Measurements from ENCODE around the gene ZNF174.
A peak's percentile ranks its signal among the peaks of the same experiment; 100 is the strongest.

The ZNF174 gene

DNA sequence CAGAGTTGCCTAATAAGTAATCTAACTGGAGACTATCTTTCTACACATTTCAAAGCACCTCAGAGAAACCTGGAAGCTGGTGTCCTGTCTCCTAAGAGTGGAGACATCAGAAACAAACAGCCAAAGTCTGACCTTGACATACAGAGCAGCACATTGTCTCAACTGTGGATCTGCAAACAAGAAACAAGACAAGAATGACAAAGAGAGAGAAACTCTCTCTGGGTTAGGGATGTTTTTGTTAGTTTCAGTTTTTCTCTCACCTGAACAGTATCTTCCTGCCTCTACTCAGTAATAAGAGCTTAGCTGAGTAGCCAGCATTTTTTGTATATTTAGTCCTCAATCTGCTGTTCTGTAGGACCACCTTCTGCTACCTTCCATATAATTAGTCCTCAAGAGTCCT lies 33.4 kb downstream of the ZNF174 start:
- in situ Hi-C loops (cut with HindIII; ENCODE audit: low sequenced_read_pairs), result no loop called here
- no peak for DNase-seq (ENCODE audit: low read depth)
- no peak for TF ChIP-seq CTCF (IDR thresholded peaks at IDR 0.05; ENCODE audit: low read depth, low read length, missing control alignments)
- H3K4me3 ChIP-seq (ENCODE audit: low read depth, low read length), result no peak overlapping the region

GRCh38 chr16:3439637-3440036 lies 38.6 kb downstream of the ZNF174 start:
- no peak overlapping the region for H3K4me3 ChIP-seq (ENCODE audit: low read depth, low read length)

GRCh38 chr16:3443108-3444031 lies 42.4 kb downstream of the ZNF174 start, which contains the start of the genes NAA60 and ZNF597:
Gene NAA60 (plus strand): TSS chr16:3443680. CDS start chr16:3476228, 32,548 bp downstream.
Gene ZNF597 (minus strand): TSS chr16:3443504. CDS start chr16:3443153, 351 bp downstream.
- peak within 1 kb of the TSS; percentile 63 for H3K4me3 ChIP-seq (ENCODE audit: low read depth, low read length)
- no peak for TF ChIP-seq CTCF (IDR thresholded peaks at IDR 0.05; ENCODE audit: low read depth, low read length, missing control alignments)
- DNase-seq (ENCODE audit: low read depth), result peak; percentile 84
- in situ Hi-C loops (cut with HindIII; ENCODE audit: low sequenced_read_pairs), result loop anchor here (10.0 kb wide), 1 partner anchor 61 kb away; the partner anchor contains the start of gene CLUAP1

More at GRCh38 chr16:3439637-3440036, 38.6 kb downstream of the ZNF174 start:
- no peak for TF ChIP-seq CTCF (IDR thresholded peaks at IDR 0.05; ENCODE audit: low read depth, low read length, missing control alignments)
- DNase-seq (ENCODE audit: low read depth), result no peak
- in situ Hi-C loops (cut with HindIII; ENCODE audit: low sequenced_read_pairs), result loop anchor here (10.0 kb wide), 1 partner anchor 65 kb away; the partner anchor contains the start of gene CLUAP1

GRCh38 chr16:3444032-3444388 lies 43.0 kb downstream of the ZNF174 start:
- no peak for TF ChIP-seq CTCF (IDR thresholded peaks at IDR 0.05; ENCODE audit: low read depth, low read length, missing control alignments)
- peak overlapping the region; percentile 63 for H3K4me3 ChIP-seq (ENCODE audit: low read depth, low read length)
- peak; percentile 37 for DNase-seq (ENCODE audit: low read depth)
- in situ Hi-C loops (cut with HindIII; ENCODE audit: low sequenced_read_pairs), result loop anchor here (10.0 kb wide), 1 partner anchor 61 kb away; the partner anchor contains the start of gene CLUAP1

DNA sequence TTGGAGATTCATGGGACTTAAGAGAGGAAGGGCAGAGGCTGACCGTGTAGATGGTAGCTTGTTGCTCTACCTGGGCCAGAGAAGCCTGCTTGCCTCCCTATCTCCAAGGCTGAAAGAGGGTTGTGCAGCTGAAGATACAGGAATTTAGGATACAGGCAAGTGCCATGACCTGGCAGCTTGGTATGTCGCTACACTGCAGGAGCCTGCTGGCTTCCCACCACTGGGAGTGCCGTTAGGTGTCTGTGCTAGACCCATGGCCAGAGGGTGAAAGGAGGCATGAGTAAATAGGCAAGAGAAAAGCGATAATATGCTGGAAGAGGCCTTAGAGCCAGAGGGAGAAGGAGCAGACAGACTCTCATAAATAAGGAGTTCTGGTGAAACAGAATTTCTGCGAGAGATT lies 53.1 kb downstream of the ZNF174 start:
- no peak for DNase-seq (ENCODE audit: low read depth)
- TF ChIP-seq CTCF (IDR thresholded peaks at IDR 0.05; ENCODE audit: low read depth, low read length, missing control alignments), result no peak
- no peak overlapping the region for H3K4me3 ChIP-seq (ENCODE audit: low read depth, low read length)
- in situ Hi-C loops (cut with HindIII; ENCODE audit: low sequenced_read_pairs), result no loop called here

DNA sequence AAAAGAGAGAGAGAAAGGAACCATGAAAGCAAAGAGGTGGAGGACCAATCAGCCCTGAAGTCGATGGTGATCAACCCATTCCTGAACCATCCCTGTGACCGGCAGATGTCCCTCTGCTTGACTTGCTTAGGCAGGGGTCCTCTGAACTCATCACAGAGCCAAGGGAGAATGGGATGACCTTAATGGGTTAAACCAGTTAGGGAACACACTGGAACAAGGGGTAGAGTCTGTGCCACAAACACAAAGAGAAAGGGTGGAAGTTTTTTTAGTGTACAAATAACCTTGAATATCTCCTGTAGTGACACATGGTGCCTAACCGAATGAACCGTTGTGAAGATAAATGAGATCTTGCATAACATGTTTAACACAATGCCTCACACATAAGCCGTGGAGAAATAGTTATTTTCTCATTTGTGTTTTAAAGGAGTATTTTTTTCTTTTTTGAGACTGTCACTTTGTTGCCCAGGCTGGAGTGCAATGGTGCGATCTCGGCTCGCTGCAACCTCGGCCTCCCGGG lies 53.7 kb downstream of the ZNF174 start:
- no peak for TF ChIP-seq CTCF (IDR thresholded peaks at IDR 0.05; ENCODE audit: low read depth, low read length, missing control alignments)
- no peak overlapping the region for H3K4me3 ChIP-seq (ENCODE audit: low read depth, low read length)
- in situ Hi-C loops (cut with HindIII; ENCODE audit: low sequenced_read_pairs), result no loop called here

More for the DNA sequence above, 53.7 kb downstream of the ZNF174 start:
- no peak for DNase-seq (ENCODE audit: low read depth)
